Measurements from ENCODE around the gene MSRB2. TPM values are rescaled to one million over a fixed set of nuclear protein-coding genes. Genes with fewer than 3 reads are reported as not detected.
"Not testable (repeated sequence)": the region's sequence is repeated elsewhere in the genome, so short reads cannot be mapped to it uniquely, and the experiment has no call there.

The MSRB2 gene
- total RNA-seq, 6 experiments from 2014 or later, result 23.5 to 31.2 (median 26.2) TPM

DNA sequence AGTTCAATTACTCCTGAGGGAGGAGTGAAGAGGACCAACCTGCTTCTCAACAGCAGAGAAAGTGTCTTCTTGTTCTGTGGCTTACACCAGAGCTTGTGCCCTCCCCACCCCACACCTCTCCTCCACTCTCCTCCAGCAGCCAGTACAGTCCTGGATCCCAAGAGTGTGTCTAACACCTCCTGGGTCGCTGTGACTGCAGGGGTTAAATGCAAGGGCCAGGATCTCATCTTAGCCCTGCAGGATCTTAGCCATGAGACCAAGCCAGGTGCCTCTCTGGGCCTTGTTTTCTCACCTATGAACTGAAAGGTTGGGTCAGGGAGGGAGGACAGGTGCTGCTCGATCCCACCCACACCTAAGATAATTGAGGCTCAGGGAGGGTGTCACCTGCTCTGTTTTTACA is 34.5 kb upstream of the MSRB2 start:
- H3K9me3 Mint-ChIP-seq, result no peaks in the 10 kb centered on the region
- H3K4me1 Mint-ChIP-seq (ENCODE audit: low read depth), result peaks cover 18% of the 10 kb centered on the region
- DNase-seq, result no peak
- TF ChIP-seq CTCF (IDR thresholded peaks at IDR 0.05), result no peak
- H3K4me3 Mint-ChIP-seq, result no peak overlapping the region
- peaks cover 8% of the 10 kb centered on the region for H3K27me3 Mint-ChIP-seq (ENCODE audit: insufficient read depth)
- no peak overlapping the region for H3K27ac Mint-ChIP-seq
- no peaks in the 10 kb centered on the region for H3K36me3 Mint-ChIP-seq (ENCODE audit: low read depth)

DNA sequence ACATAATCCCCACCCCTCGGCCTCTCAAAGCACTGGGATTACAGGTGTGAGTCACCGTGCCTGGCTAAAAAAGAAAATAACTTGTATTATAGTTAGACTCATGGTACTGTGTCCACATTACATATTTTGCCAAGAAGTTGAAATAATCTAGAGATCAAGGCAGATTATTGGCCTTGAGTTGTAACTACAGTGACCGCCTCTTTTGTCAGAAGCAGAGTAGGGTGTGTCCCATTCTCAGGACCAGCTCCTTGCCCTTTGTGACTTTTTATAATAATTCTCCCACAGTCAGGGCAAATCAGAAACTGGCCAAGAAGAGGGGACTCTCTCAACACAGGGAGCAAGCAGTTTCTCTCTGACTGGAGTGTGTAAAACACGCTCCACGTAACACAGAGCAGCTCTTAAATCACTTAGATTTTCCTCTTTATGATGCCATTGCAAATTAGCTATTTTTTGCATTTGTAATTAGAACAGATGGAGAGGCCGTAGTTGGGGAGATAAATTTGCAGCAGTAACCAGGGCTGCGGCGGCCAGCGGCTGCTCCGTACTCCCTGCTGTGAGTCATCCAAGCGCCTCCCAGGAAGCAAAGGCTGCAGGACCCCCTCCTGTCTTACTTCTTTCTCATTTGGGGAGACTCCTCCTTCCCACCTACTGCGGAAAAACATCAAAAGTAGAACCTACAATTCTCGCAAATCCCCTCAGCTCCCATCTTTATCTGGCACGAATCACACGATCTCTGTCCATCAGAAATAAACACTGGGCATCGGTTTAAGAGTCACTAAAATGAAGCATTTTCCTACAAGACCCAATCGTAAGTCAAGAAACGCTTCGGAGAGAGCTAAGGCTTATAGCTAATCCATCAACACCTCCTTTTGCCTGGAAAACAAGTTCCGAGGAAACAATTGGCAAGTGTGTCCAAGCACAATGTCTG is 32.1 kb upstream of the MSRB2 start:
- H3K36me3 Mint-ChIP-seq (ENCODE audit: low read depth), result no peaks in the 10 kb centered on the region
- peaks cover 18% of the 10 kb centered on the region for H3K4me1 Mint-ChIP-seq (ENCODE audit: low read depth)
- H3K9me3 Mint-ChIP-seq, result no peaks in the 10 kb centered on the region
- peak overlapping the region; percentile 65 for H3K4me3 Mint-ChIP-seq
- no peak for DNase-seq
- H3K27me3 Mint-ChIP-seq (ENCODE audit: insufficient read depth), result peaks cover 3% of the 10 kb centered on the region; the same call in 1 of the 2 replicates
- TF ChIP-seq CTCF (IDR thresholded peaks at IDR 0.05), result no peak
- no peak overlapping the region for H3K27ac Mint-ChIP-seq

- H3K9me3 Mint-ChIP-seq, result no peaks in the 10 kb centered on the region
- no peak for DNase-seq
- no peak overlapping the region for H3K27ac Mint-ChIP-seq
- H3K4me3 Mint-ChIP-seq, result no peak overlapping the region
- H3K27me3 Mint-ChIP-seq (ENCODE audit: insufficient read depth), result peaks cover 3% of the 10 kb centered on the region; the same call in 1 of the 2 replicates
- no peak for TF ChIP-seq CTCF (IDR thresholded peaks at IDR 0.05)
- peaks cover 18% of the 10 kb centered on the region for H3K4me1 Mint-ChIP-seq (ENCODE audit: low read depth)
- H3K36me3 Mint-ChIP-seq (ENCODE audit: low read depth), result no peaks in the 10 kb centered on the region
Measured at GRCh38 chr10:23063973-23064812, 31.2 kb upstream of the MSRB2 start.

DNA sequence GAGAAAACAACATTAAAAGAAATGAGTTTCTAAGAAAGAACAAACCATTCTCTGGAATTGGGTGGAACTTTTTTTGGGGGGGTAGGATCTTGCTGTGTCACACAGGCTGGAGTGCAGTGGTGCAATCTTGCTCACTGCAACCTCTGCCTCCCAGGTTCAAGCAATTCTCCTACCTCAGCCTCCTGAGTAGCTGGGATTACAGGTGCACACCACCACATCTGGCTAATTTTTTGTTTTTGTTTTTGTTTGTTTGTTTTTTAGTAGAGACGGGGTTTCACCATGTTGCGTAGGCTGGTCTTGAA is 30.6 kb upstream of the MSRB2 start:
- H3K27ac Mint-ChIP-seq; H3K36me3 Mint-ChIP-seq (ENCODE audit: low read depth); H3K9me3 Mint-ChIP-seq; H3K27me3 Mint-ChIP-seq (ENCODE audit: insufficient read depth); H3K4me3 Mint-ChIP-seq; DNase-seq: not testable (repeated sequence)
- peaks cover 18% of the 10 kb centered on the region for H3K4me1 Mint-ChIP-seq (ENCODE audit: low read depth)

DNA sequence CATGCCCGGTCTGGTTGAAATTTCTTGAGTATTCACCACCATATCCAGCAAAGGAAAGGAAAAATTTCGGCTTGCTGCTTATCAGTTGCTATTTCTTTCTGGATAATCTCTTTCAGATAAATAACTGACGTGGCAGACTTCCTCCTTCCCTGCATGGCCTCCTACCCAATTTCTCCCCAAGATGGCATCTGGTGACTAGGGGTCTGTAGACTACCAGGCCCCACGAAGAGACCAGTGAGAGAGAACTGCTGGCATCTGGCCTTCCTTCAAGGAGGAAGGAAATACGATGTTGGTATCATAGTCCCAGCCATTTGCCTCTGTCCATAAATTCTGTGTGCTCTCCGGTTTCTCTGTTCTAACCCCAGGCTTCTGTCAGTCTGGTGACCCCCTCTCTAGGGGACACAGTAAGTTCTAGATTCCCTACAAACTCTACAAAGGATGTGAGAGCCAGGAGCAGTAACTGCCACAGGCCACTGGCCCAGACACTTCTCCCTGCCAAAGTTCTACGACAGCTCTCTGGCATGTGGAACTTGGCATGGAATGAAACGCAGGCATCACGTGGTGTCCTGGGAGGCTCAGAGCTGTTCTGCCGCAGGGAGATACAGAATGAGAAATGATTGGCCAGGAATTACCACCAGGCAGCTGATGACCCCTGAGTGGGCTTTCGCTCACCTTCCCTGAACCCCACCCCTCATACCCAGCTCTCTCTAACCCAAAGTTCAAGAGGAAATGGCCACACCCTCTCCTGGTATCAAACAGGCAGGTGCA is 30.0 kb upstream of the MSRB2 start:
- Mint-ChIP-seq H3K9me3 (no peaks in the 10 kb centered on the region), H3K27me3 (ENCODE audit: insufficient read depth) (no peaks in the 10 kb centered on the region; the same call in 1 of the 2 replicates), H3K36me3 (ENCODE audit: low read depth) (no peaks in the 10 kb centered on the region), H3K4me1 (ENCODE audit: low read depth) (peaks cover 18% of the 10 kb centered on the region), H3K4me3 (no peak overlapping the region), H3K27ac (peak overlapping the region; percentile 44; the same call in 1 of the 2 replicates)
- TF ChIP-seq CTCF (IDR thresholded peaks at IDR 0.05), result no peak
- DNase-seq, result peak; percentile 72

All from HFFc6 (cell line).